ENCODE measurements around the gene PTPN4.

The PTPN4 gene

DNA sequence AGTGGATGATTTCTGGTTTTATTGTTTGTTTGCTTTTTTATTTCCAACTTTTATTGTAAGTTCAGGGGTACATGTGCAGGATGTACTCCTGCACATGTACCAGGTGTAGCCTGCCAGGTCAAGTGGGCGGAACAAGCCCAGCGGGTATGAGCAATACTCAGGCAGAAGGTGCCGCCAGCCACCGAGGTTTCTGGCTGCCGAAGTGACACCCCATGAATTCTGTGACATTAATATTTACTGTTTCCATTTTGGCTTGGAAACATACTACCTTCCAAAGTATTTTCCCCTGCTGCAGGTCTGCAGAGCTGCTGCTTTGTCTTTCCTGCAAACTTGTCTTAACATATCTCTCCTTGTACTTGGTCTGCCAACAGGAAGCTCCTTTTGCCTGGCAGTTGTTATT, 78.5 kb downstream of the PTPN4 start:
- DNase-seq (ENCODE audit: extremely low read depth, low read depth) = no peak
- TF ChIP-seq CTCF (IDR thresholded peaks at IDR 0.05; ENCODE audit: low read depth, low read length) = no peak

DNA sequence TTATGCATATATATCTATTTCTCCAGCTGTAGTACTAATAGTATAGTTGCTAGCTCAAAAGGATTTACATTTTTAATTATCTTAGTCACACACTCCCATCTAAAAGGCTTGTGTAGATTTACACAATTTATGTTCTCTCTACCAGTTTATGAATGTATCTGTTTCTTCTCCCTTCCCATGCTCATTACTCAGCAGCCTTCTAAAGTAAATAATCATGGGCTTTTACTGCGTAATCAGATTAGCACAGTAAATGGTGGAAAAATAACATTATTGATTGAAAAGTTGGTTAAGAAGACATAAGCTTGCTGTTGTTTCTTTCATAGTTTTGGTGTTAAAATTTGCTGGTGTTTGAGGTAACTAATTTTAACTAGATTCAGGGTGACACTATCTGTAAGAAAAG, 81.8 kb downstream of the PTPN4 start:
- no peak for DNase-seq (ENCODE audit: extremely low read depth, low read depth)
- TF ChIP-seq CTCF (IDR thresholded peaks at IDR 0.05; ENCODE audit: low read depth, low read length) = no peak

DNA sequence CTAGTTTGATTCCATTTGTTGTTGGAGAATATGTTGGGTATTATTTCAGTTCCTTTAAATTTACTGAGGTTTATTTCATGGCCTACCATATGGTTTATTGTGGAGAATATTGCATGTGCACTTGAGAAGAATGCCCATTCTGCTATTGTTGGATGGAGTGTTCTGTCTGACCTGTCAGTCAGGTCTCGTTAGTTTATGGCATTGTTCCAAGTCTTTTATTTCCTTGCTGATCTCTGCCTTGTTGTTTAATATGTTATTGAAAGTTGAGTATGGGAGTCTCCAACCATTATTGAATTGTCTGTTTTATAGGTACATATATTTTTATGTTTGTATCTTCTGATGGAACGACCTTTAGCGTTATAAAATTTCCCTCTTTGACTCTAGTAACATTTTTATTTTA, 86.3 kb downstream of the PTPN4 start:
- no peak for TF ChIP-seq CTCF (IDR thresholded peaks at IDR 0.05; ENCODE audit: low read depth, low read length)
- no peak for DNase-seq (ENCODE audit: extremely low read depth, low read depth)

DNA sequence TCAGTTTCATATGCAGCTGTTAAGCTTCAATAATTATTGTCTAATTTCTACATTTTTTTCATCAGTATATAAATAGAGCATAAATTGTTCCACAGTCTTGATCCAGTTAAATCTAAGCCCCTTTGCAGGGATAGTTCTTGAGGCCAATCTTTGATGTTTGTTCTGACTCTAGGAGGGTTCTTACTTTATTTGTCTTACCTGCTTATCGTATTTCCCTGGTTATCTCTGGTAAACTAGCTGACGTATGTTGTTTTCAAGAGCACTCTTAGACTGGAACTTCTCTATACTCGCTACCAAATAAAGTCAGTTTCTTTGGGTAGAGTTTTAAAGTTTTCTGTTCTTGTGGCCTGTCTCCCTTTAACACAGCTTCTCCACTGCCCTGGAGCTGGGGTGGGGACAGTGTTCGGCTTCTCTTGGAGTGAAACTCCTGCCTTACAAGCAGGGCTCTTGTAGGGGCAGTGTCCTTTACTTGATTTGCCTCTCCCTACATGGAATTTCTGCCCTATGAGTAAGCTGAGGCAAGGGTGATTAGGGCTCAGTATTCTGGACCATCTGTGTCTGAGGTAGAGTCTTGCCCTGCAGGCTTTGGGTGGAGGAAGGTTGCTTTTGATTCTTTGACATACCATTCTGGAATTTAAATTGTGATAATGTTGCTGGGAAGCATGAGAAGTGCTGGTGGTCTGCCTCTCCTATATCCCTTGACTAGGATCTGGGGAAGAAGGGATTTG, 90.3 kb downstream of the PTPN4 start:
- DNase-seq (ENCODE audit: extremely low read depth, low read depth) = no peak
- no peak for TF ChIP-seq CTCF (IDR thresholded peaks at IDR 0.05; ENCODE audit: low read depth, low read length)

- TF ChIP-seq CTCF (IDR thresholded peaks at IDR 0.05; ENCODE audit: low read depth, low read length) = no peak
- DNase-seq (ENCODE audit: extremely low read depth, low read depth) = no peak
These were observed 92.5 kb downstream of the PTPN4 start for GRCh38 chr2:119852214-119852613.

DNA sequence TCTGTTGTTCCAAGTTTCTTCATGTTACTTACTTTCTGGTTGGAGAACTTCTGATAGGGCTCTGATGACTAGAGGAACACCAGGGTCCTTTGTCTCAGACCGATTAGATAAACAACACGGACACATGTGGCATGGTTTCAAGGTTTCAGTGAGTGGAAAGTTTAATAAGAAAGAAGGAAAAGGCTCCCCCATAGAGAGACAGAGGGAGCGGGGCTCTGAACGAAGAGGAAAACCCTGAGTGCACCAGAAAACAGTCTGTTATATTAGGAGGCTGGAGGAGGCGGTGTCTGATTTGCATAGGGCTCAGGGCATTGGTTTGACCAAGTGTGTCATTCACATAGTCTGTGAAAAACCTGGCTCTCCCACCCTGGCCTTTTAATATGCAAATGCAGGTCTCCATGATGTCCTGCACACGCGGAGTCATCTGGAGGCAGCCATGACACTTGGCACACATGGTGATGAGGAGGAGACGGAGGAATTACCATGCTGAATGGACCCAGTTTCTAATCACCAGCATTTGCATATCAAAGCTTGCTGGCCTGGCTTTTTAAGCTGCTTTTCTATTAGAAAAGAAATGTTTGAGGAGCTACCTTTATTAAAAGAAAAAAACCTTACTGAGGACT, 94.2 kb downstream of the PTPN4 start:
- no peak for TF ChIP-seq CTCF (IDR thresholded peaks at IDR 0.05; ENCODE audit: low read depth, low read length)
- no peak for DNase-seq (ENCODE audit: extremely low read depth, low read depth)

DNA sequence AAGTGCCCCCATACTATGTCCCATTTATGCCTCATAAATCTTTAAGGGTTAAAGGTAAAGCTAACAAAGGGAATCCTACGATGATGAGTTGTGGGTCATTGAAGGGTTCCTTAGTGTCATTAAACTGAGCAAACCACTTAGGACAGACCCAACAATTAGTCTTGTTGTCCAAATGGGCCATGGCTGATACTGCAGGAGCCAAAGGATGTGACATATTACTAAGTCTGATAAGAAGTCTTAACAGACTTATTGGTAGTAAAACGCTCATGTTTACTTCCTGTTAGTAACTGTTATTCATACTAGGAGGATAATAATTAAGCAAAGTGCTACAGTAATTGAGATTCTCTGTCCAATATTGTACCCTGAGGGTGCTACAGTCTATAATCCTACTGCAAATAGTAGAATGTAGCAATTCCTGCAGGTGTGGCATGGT, 96.8 kb downstream of the PTPN4 start:
- no peak for DNase-seq (ENCODE audit: extremely low read depth, low read depth)

More for the DNA sequence above, 96.8 kb downstream of the PTPN4 start:
- no peak for TF ChIP-seq CTCF (IDR thresholded peaks at IDR 0.05; ENCODE audit: low read depth, low read length)
